ENCODE data around the gene SLC4A3. TPM values are rescaled to one million over a fixed set of nuclear protein-coding genes. Genes with fewer than 3 reads are reported as not detected.

The SLC4A3 gene
- total RNA-seq, 1 experiment from 2014 or later: 23.0 TPM

GRCh38 chr2:219628986-219629901 lies 1.8 kb downstream of the SLC4A3 start:
- CTCF ChIA-PET: no interaction called here
- BruUV-seq (replicated peaks): no TSS peak
- H4K20me1 ChIP-seq (ENCODE audit: insufficient read depth): no peaks in the 10 kb centered on the region
- TF ChIP-seq CTCF (IDR thresholded peaks at IDR 0.05 in 2 of 3, conservative IDR thresholded peaks at IDR 0.05 in 1 of 3; ENCODE audit: borderline replicate concordance in 1 of 3, insufficient read depth in 1 of 3, low read depth in 2 of 3, low read length in 2 of 3) (no peak), ZBTB33 (IDR thresholded peaks at IDR 0.05; ENCODE audit: extremely low read depth, insufficient replicate concordance, low read length) (no peak), ZFX (IDR thresholded peaks at IDR 0.05) (no peak), SIN3A (IDR thresholded peaks at IDR 0.05; ENCODE audit: low read depth) (no peak), POLR2AphosphoS5 (IDR thresholded peaks at IDR 0.05; ENCODE audit: low read depth, low read length) (no peak), EZH2phosphoT487 (IDR thresholded peaks at IDR 0.05; ENCODE audit: borderline replicate concordance) (no peak), CEBPB (IDR thresholded peaks at IDR 0.05; ENCODE audit: low read depth) (no peak), TCF7L2 (IDR thresholded peaks at IDR 0.05; ENCODE audit: borderline replicate concordance, extremely low read depth, insufficient read depth, insufficient read length) (no peak), MAX (IDR thresholded peaks at IDR 0.05) (no peak), SRF (IDR thresholded peaks at IDR 0.05; ENCODE audit: low read depth) (no peak), YY1 (IDR thresholded peaks at IDR 0.05; ENCODE audit: extremely low read depth, insufficient replicate concordance, low read depth, low read length) (no peak), ZNF274 (IDR thresholded peaks at IDR 0.05; ENCODE audit: low read depth, low read length) (no peak), ATF3 (IDR thresholded peaks at IDR 0.05) (no peak), POLR2A (IDR thresholded peaks at IDR 0.05; ENCODE audit: borderline replicate concordance, extremely low read depth, insufficient read depth, insufficient read length) (no peak), REST (IDR thresholded peaks at IDR 0.05; ENCODE audit: low read depth) (no peak), EZH2 (IDR thresholded peaks at IDR 0.05) (no peak), ELF1 (IDR thresholded peaks at IDR 0.05; ENCODE audit: borderline replicate concordance, low read depth) (no peak)

More at GRCh38 chr2:219628986-219629901, 1.8 kb downstream of the SLC4A3 start:
- Histone ChIP-seq H3K4me3 (replicated peaks in 1 of 2; ENCODE audit: low read depth in 1 of 2, low read length in 2 of 2) (no peak overlapping the region), H3K36me3 (ENCODE audit: control insufficient read depth in 1 of 2, insufficient read depth in 2 of 2, low read length in 2 of 2) (0 out of 4 replicates have a peak, but pooled peaks cover 0 to 9% of the 10 kb centered on the region in 2 experiments), H3K4me1 (ENCODE audit: control insufficient read depth in 1 of 2, insufficient read depth in 2 of 2, low read length in 2 of 2) (peaks cover 4 to 32% of the 10 kb centered on the region in 2 experiments; a peak in 3 of 4 replicates), H3K9ac (ENCODE audit: low read length) (0 out of 2 replicates have a peak overlapping the region, but pooled peaks have one; percentile 77), H3K9me2 (ENCODE audit: insufficient read depth) (no peaks in the 10 kb centered on the region), H3K4me2 (ENCODE audit: low read length) (peak overlapping the region; percentile 90; the same call in 1 of the 2 replicates), H3K27ac (ENCODE audit: low read depth, low read length) (no peak overlapping the region; the same call in 1 of the 2 replicates), H3K79me2 (ENCODE audit: insufficient read depth, low read length) (peaks cover 11% of the 10 kb centered on the region; the same call in 1 of the 2 replicates), H3K27me3 (ENCODE audit: insufficient read depth, low read length) (no peaks in the 10 kb centered on the region), H3K9me3 (ENCODE audit: control insufficient read depth in 1 of 2, insufficient read depth in 1 of 2, low read depth in 1 of 2, low read length in 2 of 2) (no peaks in the 10 kb centered on the region), H2AFZ (ENCODE audit: low read depth, low read length, poor library complexity, severe bottlenecking) (no peak overlapping the region)
- no peak for DNase-seq (ENCODE audit: low read depth, low spot score)
- ChIA-PET RAD21 (ENCODE audit: low non-redundant PET in 1 of 2, low total read pairs in 2 of 2, uncharacterized antibody in 2 of 2, unreplicated experiment in 2 of 2) (no interaction called here), POLR2A (no interaction called here)
- intact Hi-C loops (cut with micrococcal nuclease): loop anchor here (5.0 kb wide), 1 partner anchor 87 kb away; the partner anchor contains the start of genes CHPF and TMEM198
- no peak for ATAC-seq

All from HCT116 (cell line).